ENCODE results near the gene SLC29A4.
"Not testable (repeated sequence)": the region's sequence is repeated elsewhere in the genome, so short reads cannot be mapped to it uniquely, and the experiment has no call there.

SLC29A4 gene

GRCh38 chr7:5282543-5283316 lies at the start of gene SLC29A4:
TSS of gene SLC29A4 (plus strand) at chr7:5282943. CDS start at chr7:5287817, 4,874 bp downstream.
- peak in 1 of 2 donors; percentile 16 for DNase-seq

GRCh38 chr7:5234852-5235831 lies 47.6 kb upstream of the SLC29A4 start:
- DNase-seq, result no peak

GRCh38 chr7:5237286-5237685 lies 45.5 kb upstream of the SLC29A4 start:
- peak; percentile 81 to 89 for DNase-seq

GRCh38 chr7:5238500-5238899 lies 44.2 kb upstream of the SLC29A4 start:
- DNase-seq, result no peak

GRCh38 chr7:5243261-5243660 lies 39.5 kb upstream of the SLC29A4 start:
- no peak for DNase-seq

- DNase-seq, result no peak
Measured at GRCh38 chr7:5248201-5248885, 34.4 kb upstream of the SLC29A4 start.

GRCh38 chr7:5250787-5251186 lies 32.0 kb upstream of the SLC29A4 start:
- not testable (repeated sequence) for DNase-seq

GRCh38 chr7:5253529-5253928 lies 29.2 kb upstream of the SLC29A4 start:
- not testable (repeated sequence) for DNase-seq

- not testable (repeated sequence) for DNase-seq
Measured at GRCh38 chr7:5254371-5254770, 28.4 kb upstream of the SLC29A4 start.

GRCh38 chr7:5255832-5256231 lies 26.9 kb upstream of the SLC29A4 start:
- DNase-seq, result no peak

- not testable (repeated sequence) for DNase-seq
Measured at GRCh38 chr7:5260530-5261068, 22.1 kb upstream of the SLC29A4 start.

GRCh38 chr7:5263066-5263465 lies 19.7 kb upstream of the SLC29A4 start:
- DNase-seq, result not testable (repeated sequence)

GRCh38 chr7:5265320-5266190 lies 17.2 kb upstream of the SLC29A4 start:
- no peak for DNase-seq

GRCh38 chr7:5266191-5267028 lies 16.3 kb upstream of the SLC29A4 start:
- DNase-seq, result no peak

- peak; percentile 76 for DNase-seq
Measured at GRCh38 chr7:5267829-5268228, 14.9 kb upstream of the SLC29A4 start.

GRCh38 chr7:5269992-5270657 lies 12.6 kb upstream of the SLC29A4 start:
- DNase-seq, result not testable (repeated sequence)

GRCh38 chr7:5270788-5271187 lies 12.0 kb upstream of the SLC29A4 start:
- no peak for DNase-seq

- DNase-seq, result not testable (repeated sequence)
Measured at GRCh38 chr7:5273831-5274405, 8.8 kb upstream of the SLC29A4 start.

- no peak for DNase-seq
Measured at GRCh38 chr7:5274441-5274840, 8.3 kb upstream of the SLC29A4 start.

- not testable (repeated sequence) for DNase-seq
Measured at GRCh38 chr7:5274985-5275431, 7.7 kb upstream of the SLC29A4 start.

Data from inflammatory macrophage treated with lipopolysaccharide for 1 hour (primary cell).